GM08714 (cell line): ENCODE measurements around the gene PYGB.

Source experiments
- H3K4me3 ChIP-seq: fragments of 200-500 bp; sonication (Bioruptor generic); 2 replicates; pipeline ENCODE4 v1.5.1; 2014; ENCODE audit warnings: mild to moderate bottlenecking, low read length, inconsistent platforms
- ZNF274 ChIP-seq: IDR thresholded peaks from 2 replicates; pipeline ENCODE4 v1.6.1; 2012; ENCODE audit warnings: mild to moderate bottlenecking, low read depth, low read length

Gene PYGB

GRCh38 chr20:25299806-25300205, 51.9 kb downstream of the PYGB start:
- TF ChIP-seq ZNF274: no peak
- H3K4me3 ChIP-seq: no peak overlapping the region

- TF ChIP-seq ZNF274: no peak
- H3K4me3 ChIP-seq: no peak overlapping the region
Measured at GRCh38 chr20:25300496-25301170, 52.7 kb downstream of the PYGB start.

- no peak overlapping the region for H3K4me3 ChIP-seq
- TF ChIP-seq ZNF274: no peak
Measured at GRCh38 chr20:25301357-25301920, 53.6 kb downstream of the PYGB start.

GRCh38 chr20:25302596-25302995, 54.7 kb downstream of the PYGB start:
- H3K4me3 ChIP-seq: no peak overlapping the region
- TF ChIP-seq ZNF274: no peak

GRCh38 chr20:25303292-25304024, 55.6 kb downstream of the PYGB start:
- no peak overlapping the region for H3K4me3 ChIP-seq
- TF ChIP-seq ZNF274: no peak

GRCh38 chr20:25304025-25304549, 56.2 kb downstream of the PYGB start:
- H3K4me3 ChIP-seq: no peak overlapping the region
- TF ChIP-seq ZNF274: no peak

- TF ChIP-seq ZNF274: no peak
- H3K4me3 ChIP-seq: no peak overlapping the region
Measured at GRCh38 chr20:25306991-25307903, 59.4 kb downstream of the PYGB start.

- no peak overlapping the region for H3K4me3 ChIP-seq
- TF ChIP-seq ZNF274: no peak
Measured at GRCh38 chr20:25308083-25308491, 60.2 kb downstream of the PYGB start.

GRCh38 chr20:25308671-25309394, 60.9 kb downstream of the PYGB start:
- no peak overlapping the region for H3K4me3 ChIP-seq
- TF ChIP-seq ZNF274: no peak

- no peak overlapping the region for H3K4me3 ChIP-seq
- no peak for TF ChIP-seq ZNF274
Measured at GRCh38 chr20:25309395-25310267, 61.7 kb downstream of the PYGB start.

- TF ChIP-seq ZNF274: no peak
- H3K4me3 ChIP-seq: peak overlapping the region; percentile 11; the same call in 1 of the 2 replicates
Measured at GRCh38 chr20:25310268-25310920, 62.5 kb downstream of the PYGB start.
